ENCODE results near the gene LAMP2. TPM values are rescaled to one million over a fixed set of nuclear protein-coding genes. Genes with fewer than 3 reads are reported as not detected.

Gene LAMP2
- total and polyA plus RNA-seq, 2 of the 4 experiments (the other 2 are of a cell fraction) = 78.1 to 129 TPM

GRCh38 chrX:120408168-120408567 is 60.9 kb downstream of the LAMP2 start:
- Histone ChIP-seq H2AK9ac (replicated peaks; ENCODE audit: low read depth, low read length, poor library complexity) (no peak overlapping the region), H3K4me3 (ENCODE audit: insufficient read depth, low read depth, low read length) (no peak overlapping the region), H4K20me1 (ENCODE audit: insufficient read depth, low read length) (no peaks in the 10 kb centered on the region), H3K36me3 (ENCODE audit: control insufficient read depth, insufficient read depth, low read length) (no peaks in the 10 kb centered on the region), H2BK120ac (ENCODE audit: low read depth, low read length) (no peak overlapping the region), H3K14ac (replicated peaks; ENCODE audit: low read depth, low read length) (no peak overlapping the region), H3K79me1 (ENCODE audit: low read depth in 1 of 2, low read length in 2 of 2) (no peaks in the 10 kb centered on the region), H2AK5ac (ENCODE audit: low read depth, low read length) (no peak overlapping the region), H2BK15ac (ENCODE audit: low read depth, low read length) (no peak overlapping the region), H3K18ac (ENCODE audit: low read depth, low read length) (no peak overlapping the region), H3K27ac (ENCODE audit: insufficient read depth, low read length) (no peak overlapping the region), H4K8ac (ENCODE audit: low read depth in 2 of 2, low read length in 2 of 2) (no peak overlapping the region), H4K91ac (ENCODE audit: insufficient read depth, low read depth, low read length) (no peak overlapping the region), H3K23ac (ENCODE audit: low read depth, low read length) (no peak overlapping the region), H4K5ac (ENCODE audit: low read depth, low read length) (no peak overlapping the region), H2BK5ac (ENCODE audit: low read depth, low read length, poor library complexity, severe bottlenecking) (no peak overlapping the region), H3K9ac (ENCODE audit: low read depth, low read length) (no peak overlapping the region), H3K9me3 (ENCODE audit: control insufficient read depth, insufficient read depth, low read length) (no peaks in the 10 kb centered on the region), H3K4me1 (ENCODE audit: control insufficient read depth, insufficient read depth, low read length) (no peaks in the 10 kb centered on the region), H3K27me3 (ENCODE audit: control insufficient read depth, insufficient read depth, low read length) (no peaks in the 10 kb centered on the region), H3K9me1 (ENCODE audit: insufficient read depth, low read length) (no peaks in the 10 kb centered on the region), H2BK20ac (ENCODE audit: low read depth, low read length) (no peak overlapping the region), H3K4ac (ENCODE audit: low read depth, low read length) (no peak overlapping the region), H3K4me2 (ENCODE audit: low read depth, low read length) (no peak overlapping the region), H3K56ac (ENCODE audit: extremely low read depth, insufficient read depth, low read length) (no peak overlapping the region), H2AFZ (replicated peaks; ENCODE audit: low read length, poor library complexity) (no peak overlapping the region)
- intact Hi-C loops (cut with micrococcal nuclease) (no loop called here), in situ Hi-C loops (cut with MboI; ENCODE audit: low sequenced_read_pairs) (no loop called here), dilution Hi-C loops (cut with HindIII; ENCODE audit: low sequenced_read_pairs, unreplicated experiment) (no loop called here)
- WGBS, 2 experiments (ENCODE audit: extremely low coverage in 2 of 2, insufficient read length in 1 of 2) = no CpG with 5 or more reads among the region's 1 CpG
- DNase-seq (no peak), ATAC-seq (ENCODE audit: low read depth) (no peak)
- BruUV-seq (replicated peaks) = no TSS peak
- ChIA-PET CTCF (no interaction called here), POLR2A (ENCODE audit: unreplicated experiment) (no interaction called here)
- TF ChIP-seq RCOR1 (IDR thresholded peaks at IDR 0.05; ENCODE audit: insufficient replicate concordance, low read length) (no peak), NFE2L2 (IDR thresholded peaks at IDR 0.05; ENCODE audit: low read depth, low read length) (no peak), BHLHE40 (IDR thresholded peaks at IDR 0.05; ENCODE audit: low read depth, low read length) (no peak), RAD21 (IDR thresholded peaks at IDR 0.05; ENCODE audit: low read length) (no peak), RFX5 (IDR thresholded peaks at IDR 0.05; ENCODE audit: low read depth, low read length) (no peak), POLR2A (IDR thresholded peaks at IDR 0.05; ENCODE audit: low read depth, low read length) (no peak)

Data from IMR-90 (cell line).